Stomach smooth muscle (tissue), 2 donors: ENCODE data around the gene LMNB1.
"Not testable (repeated sequence)": the region's sequence is repeated elsewhere in the genome, so short reads cannot be mapped to it uniquely, and the experiment has no call there.

Experiments
- H3K27ac ChIP-seq: one replicate; pipeline ENCODE4 v1.7.0; 2013; ENCODE audit warnings: mild to moderate bottlenecking, low read length, inconsistent platforms
- H3K27me3 ChIP-seq, 2 donors: one replicate each; pipeline ENCODE4 v1.7.0; 2013; ENCODE audit warnings: low read length in 2 of 2; ENCODE audit not compliant: insufficient read depth in 2 of 2, control insufficient read depth in 1 of 2
- H3K36me3 ChIP-seq, 2 donors: one replicate each; pipeline ENCODE4 v1.7.0; 2013; ENCODE audit warnings: low read length in 2 of 2; ENCODE audit not compliant: control insufficient read depth in 2 of 2, insufficient read depth in 2 of 2
- H3K4me1 ChIP-seq: one replicate; pipeline ENCODE4 v1.7.0; 2013; ENCODE audit warnings: low read length; ENCODE audit not compliant: control insufficient read depth, insufficient read depth
- H3K4me3 ChIP-seq, 2 donors: one replicate each; pipeline ENCODE4 v1.7.0; 2013; ENCODE audit warnings: low read length in 2 of 2
- H3K9ac ChIP-seq, 2 donors: one replicate each; pipeline ENCODE4 v1.7.0; 2013; ENCODE audit warnings: low read length in 2 of 2, mild to moderate bottlenecking in 1 of 2
- H3K9me3 ChIP-seq, 2 donors: one replicate each; pipeline ENCODE4 v1.7.0; 2013; ENCODE audit warnings: low read length in 2 of 2; ENCODE audit not compliant: control insufficient read depth in 2 of 2
- donor health status: healthy.
- donor health status: Pancreatic carcinoma.

The LMNB1 gene

GRCh38 chr5:126778675-126779403, 1.9 kb downstream of the LMNB1 start:
- Histone ChIP-seq H3K36me3 (no peaks in the 10 kb centered on the region), H3K27me3 (no peaks in the 10 kb centered on the region), H3K9ac (peak overlapping the region; percentile 62 to 66), H3K4me1 (peaks cover 13% of the 10 kb centered on the region), H3K4me3 (peak overlapping the region; percentile 87), H3K27ac (peak overlapping the region; percentile 31), H3K9me3 (no peaks in the 10 kb centered on the region)

GRCh38 chr5:126780165-126780827, 3.4 kb downstream of the LMNB1 start:
- no peak overlapping the region for H3K9ac ChIP-seq
- no peaks in the 10 kb centered on the region for H3K36me3 ChIP-seq
- no peaks in the 10 kb centered on the region for H3K27me3 ChIP-seq
- peaks cover 13% of the 10 kb centered on the region for H3K4me1 ChIP-seq
- no peak overlapping the region for H3K4me3 ChIP-seq
- no peaks in the 10 kb centered on the region for H3K9me3 ChIP-seq
- H3K27ac ChIP-seq = no peak overlapping the region

DNA sequence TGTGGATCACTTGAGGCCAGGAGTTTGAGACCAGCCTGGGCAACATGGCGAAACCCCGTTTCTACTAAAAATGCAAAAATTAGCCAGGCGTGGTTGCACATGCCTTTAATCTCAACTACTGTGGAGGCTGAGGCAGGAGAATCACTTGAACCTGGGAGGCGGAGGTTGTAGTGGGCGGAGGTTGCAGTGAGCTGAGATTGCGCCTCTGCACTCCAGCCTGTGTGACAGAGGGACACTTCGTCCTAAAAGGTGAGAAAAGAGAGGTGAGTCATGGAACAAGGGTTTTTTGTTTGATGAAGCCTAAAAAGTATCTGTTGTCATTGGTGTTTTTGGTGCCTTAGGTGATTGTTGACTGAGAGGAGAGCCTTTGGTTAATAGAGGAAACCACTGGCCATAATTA, 11.5 kb downstream of the LMNB1 start:
- not testable (repeated sequence) for H3K4me3 ChIP-seq, H3K27me3 ChIP-seq, H3K9ac ChIP-seq, H3K4me1 ChIP-seq, H3K9me3 ChIP-seq, H3K27ac ChIP-seq, H3K36me3 ChIP-seq

DNA sequence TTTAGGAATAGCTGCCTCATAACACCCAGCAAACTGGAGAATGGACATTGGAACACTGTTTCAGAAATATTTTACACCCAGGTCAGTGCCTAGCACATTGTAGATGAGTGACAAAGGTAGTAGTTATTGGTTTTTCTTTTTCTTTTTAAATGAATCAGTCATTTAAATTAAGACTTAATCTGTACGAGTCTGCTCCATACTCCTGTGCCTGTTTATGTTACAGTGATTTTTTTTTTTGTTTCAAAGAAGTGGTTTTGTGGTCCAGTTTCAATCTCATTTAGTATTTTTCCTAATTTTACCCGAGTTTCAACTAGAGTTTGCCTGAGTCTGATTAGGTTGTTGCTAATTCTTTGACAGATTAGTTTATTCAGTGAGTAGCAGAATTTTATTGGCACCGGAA, 16.2 kb downstream of the LMNB1 start:
- H3K36me3 ChIP-seq = no peaks in the 10 kb centered on the region
- H3K4me3 ChIP-seq = no peak overlapping the region
- H3K4me1 ChIP-seq = no peaks in the 10 kb centered on the region
- no peak overlapping the region for H3K9ac ChIP-seq
- H3K9me3 ChIP-seq = no peaks in the 10 kb centered on the region
- H3K27ac ChIP-seq = no peak overlapping the region
- H3K27me3 ChIP-seq = no peaks in the 10 kb centered on the region

DNA sequence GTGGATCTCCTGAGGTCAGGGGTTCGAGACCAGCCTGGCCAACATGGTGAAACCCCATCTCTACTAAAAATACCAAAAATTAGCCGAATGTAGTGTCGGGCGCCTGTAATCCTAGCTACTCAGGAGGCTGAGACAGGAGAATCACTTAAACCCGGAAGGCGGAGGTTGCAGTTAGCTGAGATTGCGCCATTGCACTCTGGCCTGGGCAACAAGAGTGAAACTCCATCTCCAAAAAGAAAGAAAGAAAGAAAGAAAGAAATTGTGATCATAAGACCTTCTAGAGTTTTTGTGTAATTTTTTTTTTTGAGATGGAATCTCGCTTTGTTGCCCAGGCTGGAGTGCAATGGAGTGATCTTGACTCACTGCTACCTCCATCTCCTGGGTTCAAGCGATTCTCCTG, 16.7 kb downstream of the LMNB1 start:
- not testable (repeated sequence) for H3K9me3 ChIP-seq, H3K36me3 ChIP-seq, H3K27me3 ChIP-seq, H3K9ac ChIP-seq, H3K4me3 ChIP-seq, H3K27ac ChIP-seq, H3K4me1 ChIP-seq

DNA sequence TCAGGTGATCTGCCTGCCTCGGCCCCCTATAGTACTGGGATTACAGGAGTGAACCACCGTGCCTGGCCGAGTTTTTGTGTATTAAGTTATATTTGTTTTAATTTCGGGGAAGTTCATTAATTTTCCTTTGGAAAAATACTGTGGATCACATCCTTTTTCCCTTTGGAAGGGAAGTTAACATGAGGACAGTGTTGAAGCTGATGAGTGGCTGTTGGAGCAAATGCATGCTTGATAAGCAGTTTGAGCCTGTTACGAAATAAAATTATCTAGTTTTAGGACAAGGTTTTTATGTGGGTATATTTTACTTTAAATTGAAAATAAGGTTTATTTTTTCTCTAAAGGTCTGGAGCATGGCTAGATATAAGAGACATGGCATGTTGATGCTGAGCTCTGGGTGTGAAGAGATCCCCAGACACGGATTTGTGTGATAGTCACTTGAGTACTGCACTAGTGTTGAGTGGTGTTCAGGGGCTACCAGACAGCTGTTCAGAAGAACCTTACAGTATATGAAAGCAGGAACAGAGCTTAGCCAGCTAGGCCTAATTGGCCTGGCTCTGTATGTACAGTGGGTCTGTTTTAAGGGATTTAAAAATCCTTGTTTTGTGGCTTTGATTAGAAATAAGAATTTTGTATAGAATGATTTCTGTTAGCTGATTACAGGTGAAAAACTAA, 17.4 kb downstream of the LMNB1 start:
- Histone ChIP-seq H3K27me3 (no peaks in the 10 kb centered on the region), H3K9me3 (no peaks in the 10 kb centered on the region), H3K4me3 (no peak overlapping the region), H3K4me1 (no peaks in the 10 kb centered on the region), H3K9ac (no peak overlapping the region), H3K27ac (no peak overlapping the region), H3K36me3 (no peaks in the 10 kb centered on the region)

DNA sequence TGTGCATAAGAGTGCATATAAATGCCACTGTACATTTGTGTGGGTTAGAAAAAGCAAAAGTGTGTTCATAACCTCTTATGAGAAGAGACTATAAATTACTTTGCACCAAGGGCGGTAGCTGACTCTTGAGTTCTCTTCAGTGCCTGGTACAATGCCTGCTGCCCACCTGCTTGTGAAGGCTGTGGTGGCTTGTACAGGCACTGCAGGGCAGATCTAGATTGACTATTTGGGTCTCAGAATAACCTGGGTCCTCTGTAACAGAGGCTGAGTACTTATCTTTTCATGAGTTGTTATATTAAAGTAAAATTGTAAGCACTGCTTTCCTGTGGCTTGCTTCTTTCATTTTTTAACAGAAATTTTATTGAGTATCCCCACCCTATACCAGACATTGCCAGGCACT, 22.8 kb downstream of the LMNB1 start:
- H3K27me3 ChIP-seq = no peaks in the 10 kb centered on the region
- no peaks in the 10 kb centered on the region for H3K9me3 ChIP-seq
- no peak overlapping the region for H3K9ac ChIP-seq
- no peaks in the 10 kb centered on the region for H3K36me3 ChIP-seq
- no peak overlapping the region for H3K27ac ChIP-seq
- no peaks in the 10 kb centered on the region for H3K4me1 ChIP-seq
- H3K4me3 ChIP-seq = no peak overlapping the region

DNA sequence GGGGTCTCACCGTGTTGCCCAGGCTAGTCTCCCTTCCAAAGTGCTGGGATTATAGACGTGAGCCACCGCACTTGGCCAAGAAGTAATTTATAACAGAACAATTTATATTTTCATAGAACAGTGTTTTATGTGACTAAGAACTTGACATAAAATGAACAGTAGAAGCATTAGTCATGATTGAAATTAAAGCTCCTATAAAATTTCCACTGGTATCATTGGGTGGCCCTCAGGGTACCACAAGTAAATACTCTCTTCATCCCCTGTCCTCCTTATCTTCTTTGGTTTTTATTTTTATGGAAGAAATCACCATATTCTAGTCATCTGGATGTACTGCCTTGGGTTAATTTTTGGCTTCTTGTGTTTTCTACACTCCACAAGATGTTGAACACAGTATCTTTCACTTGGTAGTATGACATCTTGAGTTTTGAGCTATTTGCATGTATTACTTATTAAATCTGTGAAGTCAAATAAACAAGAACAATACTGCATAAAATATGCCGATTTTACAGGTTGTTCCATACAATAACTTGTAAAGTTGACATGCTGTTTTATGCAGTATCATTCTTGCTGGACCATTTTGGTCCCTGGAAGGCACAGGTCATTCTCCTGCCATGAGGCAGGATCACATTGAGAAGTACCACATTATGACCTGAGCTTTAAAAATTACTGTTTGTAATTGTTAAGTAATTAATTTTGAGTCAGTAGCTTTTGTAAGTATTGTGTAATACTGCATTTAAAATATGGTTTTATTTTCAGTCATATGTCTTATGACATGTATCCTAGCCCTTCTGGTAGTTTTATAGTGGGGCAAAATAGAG, 24.4 kb downstream of the LMNB1 start:
- no peaks in the 10 kb centered on the region for H3K27me3 ChIP-seq
- no peaks in the 10 kb centered on the region for H3K36me3 ChIP-seq
- H3K9me3 ChIP-seq = no peaks in the 10 kb centered on the region
- H3K4me3 ChIP-seq = no peak overlapping the region
- H3K4me1 ChIP-seq = no peaks in the 10 kb centered on the region
- no peak overlapping the region for H3K27ac ChIP-seq
- H3K9ac ChIP-seq = no peak overlapping the region

- Histone ChIP-seq H3K27ac (no peak overlapping the region), H3K4me1 (no peaks in the 10 kb centered on the region), H3K36me3 (no peaks in the 10 kb centered on the region), H3K9ac (no peak overlapping the region), H3K9me3 (no peaks in the 10 kb centered on the region), H3K27me3 (no peaks in the 10 kb centered on the region), H3K4me3 (no peak overlapping the region)
Observed at GRCh38 chr5:126801992-126802294, 25.0 kb downstream of the LMNB1 start.

- Histone ChIP-seq H3K9me3 (no peaks in the 10 kb centered on the region), H3K4me3 (no peak overlapping the region), H3K27ac (no peak overlapping the region), H3K9ac (no peak overlapping the region), H3K27me3 (no peaks in the 10 kb centered on the region), H3K36me3 (no peaks in the 10 kb centered on the region), H3K4me1 (no peaks in the 10 kb centered on the region)
Observed at GRCh38 chr5:126805063-126805462, 28.1 kb downstream of the LMNB1 start.
